HG03571 (cell line): ENCODE data around the gene NIT1.
"Not testable (repeated sequence)": the region's sequence is repeated elsewhere in the genome, so short reads cannot be mapped to it uniquely, and the experiment has no call there.

Experiments used
- ATAC-seq: cut with Tn5 transposase; IDR thresholded peaks from one replicate; pipeline ENCODE4 v1.9.1; 2021; ENCODE audit not compliant: unreplicated experiment

The NIT1 gene

DNA sequence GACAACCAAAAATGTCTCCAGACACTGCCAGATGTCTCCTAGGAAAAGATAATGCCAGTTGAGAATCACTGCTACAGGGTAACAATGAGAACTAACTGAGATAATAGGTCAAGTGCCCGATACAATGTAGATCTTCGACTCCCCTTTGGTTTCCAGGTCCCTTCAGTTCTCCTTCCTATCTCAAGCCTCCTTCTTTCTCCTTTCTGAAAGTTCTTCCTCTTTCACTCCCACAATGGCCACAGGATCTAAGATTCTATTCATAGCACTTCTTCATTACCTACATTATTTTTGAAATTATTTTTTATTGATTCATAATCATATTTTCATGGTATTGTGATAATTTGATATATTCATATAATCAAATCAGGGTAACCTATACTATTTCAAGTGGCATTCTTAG is 6.4 kb upstream of the NIT1 start:
- no peak for ATAC-seq

DNA sequence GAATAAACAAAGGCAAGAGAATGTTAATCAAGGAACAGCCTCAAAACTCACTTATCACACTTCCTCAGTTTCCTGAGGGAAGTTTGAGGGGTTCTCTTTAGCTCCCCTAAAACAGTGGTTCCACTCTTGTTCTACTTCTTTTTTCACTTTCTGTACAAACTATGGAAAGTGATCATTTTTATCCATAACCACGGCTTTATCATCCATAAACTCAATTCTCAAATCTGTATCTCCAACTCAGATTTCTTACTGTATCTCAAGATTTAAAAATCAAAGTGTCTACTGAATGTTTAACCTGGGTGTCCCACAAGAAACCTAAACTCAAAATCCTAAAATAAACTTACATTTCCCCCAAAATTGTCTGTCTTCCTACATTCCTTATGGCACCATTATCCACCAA is 4.0 kb upstream of the NIT1 start:
- ATAC-seq: no peak

DNA sequence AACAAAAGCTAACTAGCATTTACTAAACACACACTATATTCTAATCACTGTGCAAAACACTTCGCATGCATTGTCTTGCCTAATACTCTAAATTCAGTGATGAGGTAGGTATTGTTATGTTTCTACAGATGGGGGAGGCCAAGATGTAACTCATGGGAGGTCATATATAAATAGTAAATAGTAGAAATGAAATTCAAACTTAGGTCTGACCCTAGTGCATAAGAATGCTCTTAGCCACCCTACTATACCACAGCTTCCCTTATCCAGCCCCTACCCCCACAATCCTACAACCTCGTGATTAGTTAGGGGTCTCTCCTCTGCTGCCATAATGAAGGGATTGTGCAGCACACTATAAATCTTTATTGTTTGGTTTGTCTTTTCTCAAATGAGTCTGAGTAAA is 3.3 kb upstream of the NIT1 start:
- ATAC-seq: no peak

DNA sequence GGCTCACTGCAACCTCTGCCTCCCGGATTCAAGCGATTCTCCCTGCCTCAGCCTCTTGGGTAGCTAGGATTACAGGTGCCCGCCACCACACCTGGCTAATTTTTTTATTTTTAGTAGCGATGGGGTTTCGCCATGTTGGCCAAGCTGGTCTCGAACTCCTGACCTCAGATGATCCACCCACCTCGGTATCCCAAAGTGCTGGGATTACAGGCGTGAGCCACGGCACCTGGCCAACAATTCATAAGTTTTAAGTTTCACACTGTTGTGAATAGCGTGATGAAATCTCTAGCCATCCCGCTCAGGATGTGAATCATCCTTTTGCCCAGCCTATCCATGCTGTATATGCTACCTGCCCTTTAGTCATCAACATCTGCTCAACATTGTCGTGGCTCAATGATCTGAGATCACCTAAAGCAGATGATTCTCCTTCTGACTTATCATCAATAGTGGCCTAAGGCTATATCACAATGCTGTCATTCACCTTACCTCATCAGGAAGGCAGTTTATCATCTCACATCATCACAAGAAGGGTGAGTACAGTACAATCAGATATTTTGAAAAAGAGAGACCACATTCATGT is 2.7 kb upstream of the NIT1 start:
- ATAC-seq: no peak

DNA sequence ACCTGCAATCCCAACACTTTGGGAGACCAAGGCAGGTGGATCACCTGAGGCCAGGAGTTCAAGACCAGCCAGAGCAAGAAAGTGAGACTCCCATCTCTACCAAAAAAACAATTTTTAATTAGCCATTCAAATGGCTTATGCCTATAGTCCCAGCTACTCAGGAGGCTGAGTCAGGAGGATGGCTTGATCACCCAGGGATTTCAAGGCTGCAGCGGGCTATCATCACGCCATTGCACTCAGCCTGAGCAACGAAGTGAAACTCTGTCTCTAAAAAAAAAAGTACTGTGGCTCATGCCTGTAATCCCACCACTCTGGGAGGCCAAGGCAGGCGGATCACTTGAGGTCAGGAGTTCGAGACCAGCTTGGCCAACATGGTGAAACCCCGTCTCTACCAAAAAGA is 1.9 kb upstream of the NIT1 start:
- not testable (repeated sequence) for ATAC-seq

DNA sequence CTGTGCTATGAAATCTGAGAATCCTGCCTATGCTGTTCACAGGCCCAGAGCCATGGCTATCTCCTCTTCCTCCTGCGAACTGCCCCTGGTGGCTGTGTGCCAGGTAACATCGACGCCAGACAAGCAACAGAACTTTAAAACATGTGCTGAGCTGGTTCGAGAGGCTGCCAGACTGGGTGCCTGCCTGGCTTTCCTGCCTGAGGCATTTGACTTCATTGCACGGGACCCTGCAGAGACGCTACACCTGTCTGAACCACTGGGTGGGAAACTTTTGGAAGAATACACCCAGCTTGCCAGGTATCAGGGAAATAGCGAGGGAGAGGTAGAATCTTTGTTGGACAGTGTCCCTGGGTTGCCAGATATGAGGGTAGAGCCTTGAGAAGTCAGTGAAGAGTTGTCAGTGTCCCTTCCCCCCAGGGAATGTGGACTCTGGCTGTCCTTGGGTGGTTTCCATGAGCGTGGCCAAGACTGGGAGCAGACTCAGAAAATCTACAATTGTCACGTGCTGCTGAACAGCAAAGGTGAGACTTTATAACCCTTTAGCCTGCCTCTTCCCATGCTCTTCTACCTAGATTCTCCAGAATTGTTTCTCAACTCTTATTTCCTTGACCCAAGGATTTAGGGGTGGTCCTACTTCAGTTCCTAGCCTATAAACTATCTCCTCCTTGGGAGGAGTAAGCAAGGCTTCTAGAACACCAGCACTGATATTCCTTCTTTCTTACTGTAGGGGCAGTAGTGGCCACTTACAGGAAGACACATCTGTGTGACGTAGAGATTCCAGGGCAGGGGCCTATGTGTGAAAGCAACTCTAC is 1.4 kb downstream of the NIT1 start:
- ATAC-seq: peak; percentile 48

DNA sequence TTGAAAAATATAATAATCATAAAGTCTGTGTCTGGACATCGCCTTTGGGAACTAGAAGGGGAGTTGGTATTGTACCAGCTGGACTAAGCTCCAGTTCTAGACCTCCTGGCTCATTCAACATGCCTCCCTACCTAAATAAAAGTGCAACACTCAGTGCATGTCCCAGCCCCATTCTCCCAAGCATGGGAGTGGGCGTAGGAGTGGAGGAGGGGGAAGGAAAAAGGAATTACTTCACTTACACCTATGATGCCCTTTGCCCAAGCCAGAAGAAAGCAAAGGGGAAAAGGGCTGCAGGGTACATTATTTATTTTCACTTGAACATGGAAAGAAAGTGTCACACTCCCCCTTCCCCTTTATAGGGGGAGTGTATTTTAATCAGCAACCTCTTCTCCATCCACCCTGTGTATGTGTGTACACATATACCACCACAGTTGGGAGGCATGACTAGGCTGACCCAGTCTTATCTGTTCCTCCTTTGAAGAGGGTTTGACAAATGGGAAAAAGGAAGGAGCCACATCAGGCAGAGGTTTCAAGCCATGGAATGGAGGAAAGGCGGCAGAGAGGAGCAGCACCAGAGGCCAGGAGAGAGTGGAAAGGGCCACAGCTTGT is 3.2 kb downstream of the NIT1 start:
- ATAC-seq: no peak

DNA sequence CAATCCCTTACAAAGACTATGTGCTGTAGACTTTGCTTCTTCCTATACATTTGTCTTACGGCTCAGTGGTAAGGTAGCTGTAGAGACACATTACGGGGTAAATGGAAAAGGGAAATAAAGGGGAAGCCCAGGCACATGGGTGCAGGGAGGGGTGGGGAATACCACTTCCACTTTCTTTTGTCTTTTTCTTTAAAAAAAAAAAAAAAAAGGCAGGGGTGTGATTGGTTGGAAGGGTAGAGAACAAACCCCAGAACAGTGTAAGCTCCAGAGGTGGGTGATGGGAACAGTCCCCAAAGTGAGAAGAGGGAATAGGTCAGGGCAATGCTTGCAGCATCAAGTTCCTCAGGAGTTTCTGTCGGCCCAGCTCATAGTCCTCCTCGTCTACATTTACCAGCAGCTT is 3.9 kb downstream of the NIT1 start:
- ATAC-seq: no peak

DNA sequence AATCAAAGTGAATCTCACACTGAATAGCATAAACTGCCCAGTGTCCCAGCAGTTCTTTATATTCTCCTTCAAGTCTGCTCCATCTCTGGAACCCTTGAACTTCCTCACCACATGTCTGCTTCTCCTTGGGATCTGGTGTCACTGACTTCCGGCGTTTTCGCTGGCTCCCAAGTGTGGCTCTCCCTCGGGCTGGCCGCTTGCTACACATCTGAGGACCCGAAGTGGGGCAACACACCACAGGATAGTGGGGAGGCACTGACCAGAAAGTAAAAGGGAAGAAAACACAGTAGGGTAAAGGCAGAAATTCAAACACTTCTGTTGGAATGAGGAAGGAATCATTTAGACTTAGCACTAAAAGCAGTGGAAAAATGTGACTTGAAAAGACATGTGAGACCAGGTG is 5.1 kb downstream of the NIT1 start:
- ATAC-seq: no peak

DNA sequence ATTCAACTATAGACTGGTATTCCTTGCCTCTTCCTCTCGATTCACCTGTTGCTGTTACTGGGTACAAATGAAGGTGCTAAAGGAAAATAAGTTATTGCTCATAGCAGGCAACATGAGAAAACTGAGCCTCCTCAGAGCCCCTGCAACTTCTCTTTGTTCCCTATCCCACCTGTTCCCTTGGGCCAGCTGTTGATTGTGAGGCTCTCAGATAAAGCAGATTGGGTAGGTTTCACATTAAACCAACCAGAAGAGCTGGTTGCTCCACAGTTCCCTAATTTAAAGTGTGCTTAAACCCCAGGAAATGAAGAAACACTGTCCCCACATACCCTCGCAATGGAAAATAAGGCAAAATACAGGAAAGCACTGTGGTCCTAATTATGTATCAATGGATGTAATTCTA is 9.7 kb downstream of the NIT1 start:
- ATAC-seq: no peak

DNA sequence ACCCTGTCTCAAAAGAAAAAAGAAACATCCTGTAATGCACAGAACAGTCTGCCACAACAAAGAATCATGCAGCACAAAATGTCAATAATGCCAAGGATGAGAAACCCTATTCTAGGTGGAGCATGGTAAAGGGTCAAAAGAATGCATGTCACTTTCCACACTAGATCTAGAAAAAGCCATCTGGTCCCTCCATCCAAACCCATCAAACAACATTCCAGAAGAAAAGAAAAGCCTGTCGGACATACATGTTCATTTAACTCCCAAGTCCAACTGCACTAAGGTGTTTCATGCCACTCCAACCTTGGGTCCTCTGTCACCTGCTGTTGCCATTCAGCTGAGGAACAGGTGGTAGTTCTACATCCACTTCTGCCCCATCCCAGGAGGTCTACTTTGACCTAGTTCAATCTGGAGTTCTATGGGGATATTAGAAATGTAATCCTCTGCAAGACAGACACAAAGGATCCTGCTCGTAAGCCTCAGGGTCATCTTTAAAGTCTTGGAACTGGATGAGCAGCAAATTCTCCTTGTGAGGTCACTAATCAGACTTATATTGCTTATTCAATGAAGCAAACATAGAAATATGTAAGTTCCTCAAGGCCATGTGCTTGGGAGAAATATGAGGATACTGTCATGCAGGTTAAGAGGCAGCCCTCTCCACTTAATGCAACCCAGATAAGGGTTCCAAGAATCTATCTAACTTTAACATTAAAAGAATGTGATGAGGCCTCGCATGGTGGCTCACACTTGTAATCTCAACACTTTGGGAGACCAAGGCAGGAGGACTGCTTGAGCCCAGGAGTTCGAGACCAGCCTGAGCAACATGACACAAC is 10.9 kb downstream of the NIT1 start:
- ATAC-seq: no peak

DNA sequence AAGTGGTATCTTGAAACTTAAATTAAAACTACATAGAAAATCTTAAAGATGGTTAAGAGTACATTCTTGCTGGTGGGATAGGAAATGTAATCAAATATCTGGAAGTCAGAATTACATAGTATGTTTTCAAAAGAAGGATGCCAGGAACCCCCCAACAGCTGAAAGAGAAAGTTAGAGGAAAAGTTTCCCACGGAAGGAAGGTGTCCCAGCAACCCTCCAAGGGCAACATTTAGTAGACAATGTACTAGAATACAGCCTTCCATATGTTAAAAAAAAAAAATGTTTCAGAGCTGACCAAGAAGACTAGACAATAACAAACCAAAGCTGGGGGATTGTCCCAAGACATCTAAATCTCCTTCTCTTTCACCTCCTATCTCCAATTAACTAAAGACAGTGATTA is 12.4 kb downstream of the NIT1 start:
- ATAC-seq: no peak

DNA sequence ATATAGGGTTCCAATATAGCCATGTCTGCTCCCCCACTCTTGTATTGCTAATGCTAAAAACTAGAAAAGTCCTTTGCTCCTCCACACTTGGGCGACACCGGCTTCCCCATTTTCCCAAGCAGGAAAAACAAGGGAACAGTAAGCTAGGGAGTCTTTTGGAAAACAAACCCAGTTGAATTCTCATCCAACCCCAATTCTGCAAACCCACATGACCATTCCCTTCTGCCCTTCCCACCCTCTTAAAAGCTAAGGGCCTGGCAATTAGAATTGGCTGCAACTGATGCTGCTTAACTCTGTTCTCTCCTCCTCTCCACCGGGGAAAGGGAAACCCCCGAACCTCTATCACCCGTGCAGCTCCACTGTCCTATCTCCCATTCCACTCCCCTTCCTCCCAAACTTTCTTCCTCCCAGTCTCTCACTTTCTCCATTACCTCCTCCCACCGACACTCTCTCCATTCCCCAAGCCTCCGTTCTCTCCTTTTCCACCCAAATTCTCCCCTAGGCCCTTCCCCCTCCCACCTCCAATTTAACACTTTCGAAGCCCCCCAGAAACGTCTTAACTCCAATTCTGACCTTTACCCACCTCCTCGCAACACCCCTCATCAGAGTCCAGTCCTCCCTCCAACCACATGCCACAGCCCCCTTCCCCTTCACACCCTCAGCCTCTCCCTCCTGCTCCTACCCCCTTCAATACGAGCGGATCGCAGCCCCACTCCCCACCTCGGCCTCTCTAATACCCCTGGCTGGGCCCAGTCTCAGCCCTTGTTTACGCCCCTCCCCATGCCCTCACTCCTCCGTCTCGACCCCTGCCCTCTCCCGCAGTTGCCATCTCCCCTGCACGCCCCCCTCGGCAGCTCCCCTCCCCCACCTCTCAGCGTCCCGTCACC is 13.9 kb downstream of the NIT1 start:
- ATAC-seq: no peak

DNA sequence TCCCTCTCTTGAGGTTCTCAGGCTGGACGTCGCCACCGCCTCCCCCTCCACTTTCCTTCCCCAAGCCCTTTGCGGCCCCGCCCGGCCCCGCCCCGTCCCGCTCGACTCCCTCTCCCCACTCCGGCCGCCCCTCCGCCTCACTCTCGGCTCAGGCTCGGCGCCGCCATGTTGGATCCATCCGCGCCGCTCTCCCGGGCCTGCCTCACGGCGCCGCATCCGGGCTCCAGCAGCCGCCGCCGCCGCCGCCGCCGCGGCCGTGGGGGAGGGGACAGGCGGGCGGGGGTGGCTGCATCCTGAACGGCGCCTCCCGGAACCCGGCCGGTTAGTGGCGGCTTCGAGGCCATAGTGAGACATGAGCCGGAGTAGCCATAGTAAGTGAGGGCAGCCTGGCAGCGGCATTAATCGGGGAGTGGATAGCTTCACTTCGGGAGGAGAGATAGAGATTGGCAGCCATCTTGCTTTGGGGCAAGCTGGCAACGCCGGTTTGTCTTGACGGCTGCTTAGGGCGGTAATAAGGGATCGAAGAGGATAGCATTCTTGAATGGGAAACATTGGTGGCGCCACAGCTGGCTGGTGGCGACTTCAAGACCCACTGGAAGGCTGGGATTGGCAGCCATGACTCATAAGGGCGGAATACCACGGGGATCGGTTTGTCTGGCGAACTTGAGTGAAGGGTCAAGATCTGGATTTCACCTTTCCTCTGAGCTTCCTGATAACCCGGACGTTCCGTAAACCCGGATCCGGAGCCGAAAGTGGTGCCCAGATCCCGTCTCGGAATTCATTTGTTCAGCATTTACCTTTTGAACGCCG is 14.7 kb downstream of the NIT1 start, which contains the start of gene DEDD:
Gene DEDD (minus strand): TSS at position 258 of the 810 bp plus-strand sequence. CDS start 8,205 bp downstream, outside the sequence.
- peak; percentile 96 for ATAC-seq

DNA sequence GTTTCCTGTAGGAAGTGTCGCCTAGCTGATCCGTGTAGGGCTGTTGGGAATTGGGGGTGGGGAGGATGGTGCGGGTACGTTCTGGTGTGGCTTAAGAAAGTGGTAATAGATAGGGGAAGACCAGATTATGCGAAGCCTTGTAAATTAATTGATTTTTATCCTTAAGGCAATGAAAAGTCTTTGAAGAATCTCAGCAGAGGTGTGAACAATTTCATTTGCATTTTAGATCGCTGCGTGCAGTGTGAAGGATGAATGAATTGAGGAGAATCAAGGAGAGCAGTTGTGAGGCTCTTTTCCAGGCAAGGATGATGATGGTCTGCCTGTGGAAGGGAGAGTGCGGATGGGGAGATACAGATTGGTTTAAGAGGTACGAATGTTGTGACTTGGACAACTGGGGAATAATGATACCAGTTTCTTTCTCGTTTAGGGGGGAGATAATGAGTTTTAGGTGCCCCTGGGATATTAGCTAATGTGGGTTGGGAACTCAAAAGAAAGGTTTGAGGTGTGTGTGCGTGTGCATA is 15.4 kb downstream of the NIT1 start:
- ATAC-seq: no peak

DNA sequence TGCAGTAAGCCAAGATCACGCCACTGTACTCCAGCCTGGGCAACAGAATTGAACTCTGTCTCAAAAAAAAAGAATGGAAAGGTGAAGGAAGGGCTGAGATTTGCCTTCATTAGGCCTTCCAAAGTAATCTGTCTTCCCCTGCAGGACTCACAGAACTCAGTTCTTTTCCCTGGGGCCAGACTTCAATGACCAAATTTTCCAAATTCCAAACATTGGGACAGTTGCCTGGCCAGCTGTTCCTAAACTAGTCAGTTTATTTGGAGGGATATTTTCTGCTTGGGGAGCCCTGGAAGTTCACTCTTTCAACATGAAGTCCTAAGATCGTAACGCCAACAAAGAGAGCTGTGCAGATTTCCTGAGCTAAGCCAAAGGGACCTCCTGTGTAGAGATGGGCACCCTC is 20.0 kb downstream of the NIT1 start:
- ATAC-seq: no peak

DNA sequence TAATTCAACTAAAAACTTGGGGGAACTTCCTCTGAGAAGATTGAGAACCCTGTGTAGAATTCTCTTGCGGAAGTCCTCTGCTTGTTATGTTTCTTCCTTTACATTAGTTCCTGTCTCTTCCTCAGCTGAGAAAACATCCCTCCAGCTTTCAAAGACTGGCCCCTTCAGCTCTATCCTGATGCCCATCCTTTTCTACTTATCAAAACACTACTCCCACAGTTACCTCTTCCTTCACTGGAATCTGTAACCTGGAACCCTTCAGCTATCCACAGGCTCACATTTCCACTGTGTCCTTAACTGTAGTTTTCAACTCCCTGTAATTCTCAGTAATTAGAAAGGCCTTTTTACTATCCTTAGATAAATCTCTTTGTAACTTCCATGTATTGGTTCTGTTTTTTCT is 20.5 kb downstream of the NIT1 start:
- ATAC-seq: no peak

DNA sequence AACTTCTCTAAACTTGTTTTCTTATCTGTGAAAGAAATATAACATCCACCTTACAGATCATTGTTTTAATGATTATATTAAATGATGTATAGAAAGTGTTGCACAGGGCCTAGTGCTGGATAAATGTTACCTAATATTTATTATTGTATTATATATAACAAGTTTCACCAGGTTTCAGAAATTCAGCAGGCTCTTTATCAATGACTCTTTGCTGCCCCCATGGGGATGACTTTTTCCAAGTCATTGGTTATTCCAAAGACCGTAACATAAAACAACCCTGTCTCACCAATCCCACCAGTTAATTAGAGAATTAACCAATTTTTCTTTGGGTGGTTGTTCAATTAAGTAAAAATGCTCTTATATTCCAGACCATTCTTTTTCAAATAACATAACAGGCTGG is 21.9 kb downstream of the NIT1 start:
- no peak for ATAC-seq

DNA sequence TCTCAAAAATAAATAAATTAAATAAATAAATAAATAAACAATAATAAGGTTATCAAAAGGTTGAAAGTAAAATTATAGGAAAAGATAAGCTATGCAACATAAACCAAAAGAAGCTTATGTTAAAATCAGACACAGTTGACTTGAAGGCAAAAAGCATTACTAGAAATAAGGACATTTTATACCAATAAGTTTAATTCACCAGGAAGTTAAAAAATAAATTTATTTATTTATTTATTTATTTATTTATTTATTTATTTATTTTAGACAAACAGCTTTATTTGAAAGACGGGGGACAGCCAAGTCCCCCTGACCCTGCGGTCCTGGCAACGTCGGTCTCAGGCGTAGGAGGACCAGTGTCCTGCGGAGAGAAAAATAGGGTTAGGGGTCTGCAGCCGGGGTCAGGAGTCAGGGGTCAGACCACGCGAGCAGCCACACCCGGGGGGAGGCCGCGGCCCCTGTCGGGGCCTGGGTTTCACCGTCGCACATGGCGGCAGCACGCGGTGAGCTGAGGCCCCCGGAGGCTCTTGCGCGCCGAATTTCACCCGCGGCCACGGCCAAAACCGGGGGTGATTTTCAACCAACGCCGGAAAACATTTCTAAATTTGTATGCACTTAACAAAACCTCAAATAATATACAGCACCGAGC is 23.0 kb downstream of the NIT1 start:
- no peak for ATAC-seq
